Left kidney (tissue), 2 donors: Measurements from ENCODE around the gene TTBK2. TPM values are rescaled to one million over a fixed set of nuclear protein-coding genes. Genes with fewer than 3 reads are reported as not detected.

ENCODE experiments used
- DNase-seq: peaks from one replicate; pipeline ENCODE4 v3.0.0-alpha.2; 2013
- polyA plus RNA-seq: library from polyadenylated mRNA; unstranded; fragments of 120-200 nt; gene quantifications from one replicate; pipeline ENCODE4 v1.2.1, GENCODE V29; 2013; ENCODE audit not compliant: insufficient read length

TTBK2 gene
- polyA plus RNA-seq, 1 donor: 12.8 TPM

DNA sequence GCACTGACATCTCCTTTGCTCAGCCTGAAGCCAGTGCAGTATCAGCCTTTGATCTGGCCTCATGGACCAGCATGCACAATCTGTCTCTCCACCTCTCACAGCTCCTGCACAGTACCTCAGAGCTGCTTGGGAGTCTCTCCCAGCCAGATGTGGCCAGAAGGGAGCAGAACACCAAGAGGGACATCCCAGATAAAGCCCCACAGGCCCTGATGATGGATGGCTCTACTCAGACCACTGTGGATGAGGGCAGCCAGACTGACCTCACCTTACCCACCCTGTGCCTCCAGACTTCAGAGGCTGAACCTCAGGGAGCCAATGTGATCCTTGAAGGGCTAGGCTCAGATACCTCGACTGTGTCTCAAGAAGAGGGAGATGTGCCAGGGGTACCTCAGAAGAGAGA, 228.0 kb downstream of the TTBK2 start:
- DNase-seq: no peak

DNA sequence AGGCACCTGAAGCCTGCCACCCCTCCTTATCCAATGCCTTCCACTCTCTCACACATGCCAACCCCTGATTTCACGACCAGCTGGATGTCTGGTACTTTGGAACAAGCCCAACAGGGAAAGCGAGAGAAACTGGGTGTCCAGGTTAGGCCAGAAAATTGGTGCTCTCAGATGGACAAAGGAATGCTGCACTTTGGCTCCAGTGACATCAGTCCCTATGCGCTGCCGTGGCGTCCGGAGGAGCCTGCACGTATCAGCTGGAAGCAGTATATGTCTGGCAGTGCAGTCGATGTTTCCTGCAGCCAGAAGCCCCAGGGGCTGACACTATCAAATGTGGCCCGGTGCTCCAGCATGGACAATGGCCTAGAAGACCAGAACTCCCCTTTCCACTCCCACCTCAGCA, 228.8 kb downstream of the TTBK2 start:
- no peak for DNase-seq

DNA sequence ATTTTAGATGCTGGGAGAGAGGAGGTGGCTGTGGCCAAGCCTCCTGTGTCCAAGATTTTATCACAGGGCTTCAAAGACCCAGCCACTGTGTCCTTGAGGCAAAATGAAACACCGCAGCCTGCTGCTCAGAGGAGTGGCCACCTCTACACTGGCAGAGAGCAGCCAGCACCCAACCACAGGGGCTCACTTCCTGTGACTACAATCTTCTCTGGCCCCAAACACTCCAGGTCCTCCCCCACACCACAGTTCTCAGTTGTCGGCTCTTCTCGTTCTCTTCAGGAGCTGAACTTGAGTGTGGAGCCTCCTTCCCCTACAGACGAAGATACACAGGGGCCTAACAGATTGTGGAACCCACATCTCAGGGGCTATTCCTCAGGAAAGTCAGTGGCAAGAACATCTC, 229.3 kb downstream of the TTBK2 start:
- no peak for DNase-seq

Other genes with a start within 250 kb of the TTBK2 start
- 19.2 TPM for gene CDAN1, start 183.7 kb downstream of the TTBK2 start, polyA plus RNA-seq
- 29.4 TPM for gene UBR1, start 185.3 kb upstream of the TTBK2 start, polyA plus RNA-seq
- gene TMEM62, start 212.8 kb upstream of the TTBK2 start, polyA plus RNA-seq: 18.1 TPM